GM11168 (cell line): ENCODE measurements around the gene FGFR4.

Source experiments
- in situ Hi-C: fragments of 300-500 bp; cut with MboI; formaldehyde crosslinking; loops from one replicate; pipeline ENCODE4 v1.12.0; 2022; ENCODE audit warnings: low sequenced_read_pairs; ENCODE audit not compliant: unreplicated experiment

FGFR4 gene

DNA sequence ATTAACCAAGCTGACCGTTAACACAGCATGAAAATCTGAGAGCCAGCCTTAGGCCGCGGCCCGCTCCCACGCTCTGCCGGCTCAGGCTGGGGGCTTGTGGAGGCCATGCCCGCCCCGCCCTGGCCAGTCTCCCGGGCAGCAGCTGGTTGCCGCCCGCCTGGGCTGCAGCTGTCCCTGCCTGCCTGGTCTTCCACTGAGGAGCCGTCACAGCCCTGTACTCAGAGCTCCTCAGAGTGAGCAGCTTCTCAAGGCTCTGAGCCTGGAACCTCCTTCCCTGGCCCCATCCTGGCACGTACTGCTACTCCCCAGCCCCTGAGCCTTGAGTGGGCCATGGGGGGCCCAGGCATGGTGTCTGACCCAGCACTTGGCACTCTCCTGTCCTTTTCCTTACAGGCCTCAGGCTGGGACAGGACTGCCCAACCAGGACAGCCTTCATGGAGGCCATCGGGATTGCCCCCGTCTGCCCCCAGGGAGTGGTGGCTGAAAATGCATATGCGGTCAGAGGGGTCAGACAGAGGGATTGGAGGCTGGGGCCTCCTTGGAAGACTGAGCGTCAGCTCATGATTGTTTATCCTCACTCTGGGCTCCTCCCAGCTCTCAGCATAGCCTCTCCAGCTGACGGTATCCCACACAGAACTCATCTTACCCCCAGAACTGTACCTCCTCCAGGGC lies 11.9 kb downstream of the FGFR4 start:
- in situ Hi-C loops = no loop called here

DNA sequence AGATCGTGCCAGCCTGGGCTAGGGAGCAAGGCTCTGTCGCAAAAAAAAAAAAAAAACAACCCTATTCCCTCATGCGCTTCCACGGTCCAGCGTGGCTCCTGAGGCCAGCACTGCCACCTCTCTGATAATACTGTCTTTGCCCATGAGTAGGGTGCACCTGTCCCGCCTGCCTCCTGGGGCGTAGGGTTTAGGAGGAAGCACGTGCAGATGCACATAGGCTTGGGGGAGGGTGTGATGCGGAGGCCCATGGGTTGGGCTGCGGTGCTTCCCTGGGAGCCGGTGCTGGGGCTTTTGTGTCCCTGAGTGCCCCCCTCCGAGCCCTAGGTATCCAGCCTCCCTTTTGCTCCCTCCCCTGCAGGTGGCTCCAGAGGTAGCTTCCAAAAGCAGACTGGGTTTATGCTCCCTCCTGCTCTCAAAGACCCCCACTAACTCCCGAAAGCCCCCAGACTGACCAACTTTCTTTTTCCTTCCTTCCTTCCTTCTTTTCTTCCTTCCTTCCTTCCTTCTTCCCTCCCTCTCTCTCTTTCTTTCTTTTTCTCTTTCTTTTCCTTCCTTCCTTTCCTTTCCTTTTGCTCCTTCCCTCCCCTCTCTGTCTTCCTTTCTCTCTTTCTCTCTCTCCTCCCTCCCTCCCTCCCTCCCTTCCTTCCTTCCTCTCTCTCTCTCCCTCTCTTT lies 12.8 kb downstream of the FGFR4 start:
- in situ Hi-C loops = no loop called here

DNA sequence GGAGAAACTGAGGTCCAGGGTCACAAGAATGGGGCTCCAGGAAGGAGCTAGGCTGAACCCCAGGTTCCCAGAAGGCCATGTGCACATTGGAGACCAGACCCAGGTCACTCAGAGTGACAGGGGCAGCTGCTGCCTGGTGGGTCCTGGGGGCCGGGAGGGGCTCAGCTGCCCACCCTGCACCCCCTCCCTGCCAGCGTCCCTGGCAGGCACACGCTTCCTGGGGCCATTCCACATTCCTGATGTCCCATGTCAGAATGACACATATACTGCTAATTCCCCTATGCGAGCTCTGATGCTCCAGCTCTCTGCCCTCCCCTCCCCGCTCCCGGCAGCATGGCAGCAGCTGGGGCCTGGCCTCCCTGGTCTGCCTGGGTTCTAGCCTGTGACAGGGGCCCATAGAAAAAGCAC lies 14.0 kb downstream of the FGFR4 start:
- in situ Hi-C loops = no loop called here

DNA sequence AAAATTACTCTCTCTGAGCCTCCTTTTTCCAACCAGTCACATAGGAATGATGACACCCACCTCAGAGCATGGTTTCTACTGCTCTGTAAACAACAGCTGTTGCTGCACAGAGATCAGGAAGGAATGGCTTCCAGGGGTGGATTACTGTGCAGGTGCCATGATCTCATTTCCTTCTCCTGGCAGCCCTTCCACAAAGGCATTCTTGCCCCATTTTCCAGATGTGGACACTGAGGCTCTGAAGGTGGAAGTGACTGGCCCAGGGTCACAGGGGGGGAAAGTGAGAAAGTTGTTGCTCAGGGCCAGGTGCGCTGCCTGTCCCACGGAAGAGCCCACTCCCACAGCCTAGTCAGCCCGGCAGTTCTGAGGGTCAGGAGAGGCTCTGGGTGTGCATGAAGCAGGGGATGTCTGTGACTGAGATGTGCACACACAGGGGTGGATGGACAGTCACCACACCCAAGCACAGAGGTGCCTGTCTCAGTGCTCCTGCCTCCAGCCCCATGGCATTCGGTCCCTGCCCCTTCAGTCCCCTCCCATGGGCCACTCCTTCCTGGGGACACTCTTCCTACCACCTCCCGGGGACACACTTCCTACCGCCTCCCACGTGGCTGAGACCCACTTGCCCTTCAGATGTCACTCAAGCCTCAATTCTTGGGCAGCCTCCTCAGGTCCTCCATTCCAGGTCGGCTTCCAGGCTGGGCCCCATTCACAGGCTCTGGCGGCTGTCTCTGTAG lies 17.0 kb downstream of the FGFR4 start:
- in situ Hi-C loops = no loop called here

DNA sequence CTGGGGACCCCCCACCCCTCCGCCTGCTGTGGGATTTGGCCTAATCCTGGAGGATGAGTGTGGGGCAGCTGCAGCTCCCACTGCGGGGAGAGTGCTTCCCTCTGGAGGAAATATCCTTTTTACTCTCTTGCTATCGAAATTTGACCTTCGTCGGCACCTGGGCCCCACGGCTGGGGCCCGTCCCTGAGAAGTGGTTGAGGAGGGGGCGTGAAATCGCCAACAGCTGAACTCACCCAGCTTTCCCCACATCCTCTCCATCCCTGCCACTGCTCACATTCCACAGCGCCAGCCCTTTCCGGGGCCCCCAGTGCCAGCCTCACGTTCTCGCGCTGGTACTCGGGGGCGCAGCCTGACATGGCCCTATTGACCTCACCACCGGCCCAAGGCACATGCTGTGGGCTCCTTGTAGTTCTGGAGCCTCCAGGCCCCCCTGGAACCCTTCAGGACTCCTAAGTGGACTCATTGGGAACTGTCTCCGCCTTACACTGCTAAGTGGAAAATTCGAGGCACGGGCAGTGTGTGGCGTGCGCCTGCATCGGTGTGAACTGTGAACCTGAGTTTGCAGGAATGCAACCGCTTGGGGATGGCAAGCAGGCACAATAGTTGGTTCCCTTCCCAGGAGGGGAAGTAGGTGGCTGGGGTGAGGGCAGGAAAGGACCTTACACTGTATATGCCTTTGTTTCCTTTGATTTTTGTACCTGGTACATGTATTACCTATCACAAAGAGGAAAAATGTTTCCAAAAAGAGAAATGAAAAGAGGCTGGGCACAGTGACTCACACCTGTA lies 19.2 kb downstream of the FGFR4 start:
- in situ Hi-C loops = no loop called here

DNA sequence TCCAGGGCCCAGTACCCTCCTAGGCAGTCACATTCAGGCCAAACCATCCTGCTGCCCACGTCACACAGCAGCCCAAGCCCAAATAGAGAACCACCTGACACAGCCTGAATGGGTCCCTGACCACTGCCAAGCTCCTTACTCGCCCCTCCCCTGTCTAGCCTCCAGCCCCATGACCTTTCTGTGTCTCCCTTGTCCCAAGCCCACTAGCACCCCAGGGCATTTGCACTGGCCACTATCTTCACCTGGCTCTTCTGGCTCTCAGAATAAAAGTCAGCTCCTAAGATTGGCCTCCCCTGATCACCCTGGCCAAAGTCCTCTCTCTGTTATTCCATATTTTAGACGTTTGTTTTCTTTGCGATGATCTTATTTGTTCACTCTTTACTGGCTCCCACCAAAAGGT lies 20.4 kb downstream of the FGFR4 start:
- in situ Hi-C loops = no loop called here

DNA sequence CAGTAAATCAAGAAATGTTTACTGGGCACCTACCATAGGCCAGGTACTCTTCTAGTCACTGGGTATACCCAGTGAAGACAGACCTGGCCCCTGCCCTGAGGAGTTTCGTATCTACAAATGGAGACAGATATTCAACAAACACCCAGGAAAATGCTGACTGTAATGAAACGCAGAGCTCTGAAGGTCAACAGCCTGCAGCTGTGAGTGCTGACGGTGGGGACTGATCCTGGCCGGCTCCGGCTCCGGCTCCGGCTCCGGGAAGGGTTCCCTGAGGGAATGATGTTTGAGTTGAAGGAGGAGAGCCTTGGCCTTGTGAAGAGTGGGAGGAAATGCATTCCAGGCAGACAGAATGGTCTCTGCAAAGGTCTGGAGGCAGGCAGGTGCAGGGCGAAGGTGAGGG lies 23.1 kb downstream of the FGFR4 start:
- in situ Hi-C loops = loop anchor here (10.0 kb wide), 1 partner anchor 125 kb away; no protein-coding TSS in a partner anchor

DNA sequence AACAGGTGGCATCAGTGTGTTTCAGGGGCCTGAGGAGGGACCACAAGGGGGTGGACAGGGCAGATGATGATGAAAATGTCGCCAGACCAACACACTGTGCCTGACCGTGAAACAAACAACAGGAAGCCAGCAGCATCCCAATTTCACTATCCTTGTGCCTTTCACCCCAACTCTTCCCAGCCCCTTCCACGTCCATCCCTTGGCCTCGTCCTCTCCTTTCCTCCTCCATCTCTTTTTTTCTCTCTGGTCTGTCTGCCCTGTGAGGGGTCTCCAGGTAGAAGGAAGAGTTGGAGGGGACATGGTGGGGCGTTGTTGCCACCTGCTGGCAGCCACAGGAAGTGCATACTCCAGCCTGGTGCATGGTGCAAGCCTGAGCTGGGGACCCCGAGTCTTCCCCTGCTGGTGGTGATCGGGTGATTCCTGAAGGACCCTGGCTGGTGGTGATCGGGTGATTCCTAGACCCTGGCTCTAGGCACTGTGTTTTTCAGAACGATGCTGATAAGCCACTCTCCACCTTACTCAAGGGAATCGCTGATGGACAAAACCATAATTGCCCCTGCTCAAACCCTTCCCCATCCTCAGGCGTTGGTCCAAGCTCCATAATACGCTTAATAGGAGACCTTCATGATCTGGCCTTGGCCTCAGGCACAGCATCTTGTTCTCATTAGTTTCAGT lies 25.1 kb downstream of the FGFR4 start:
- in situ Hi-C loops = loop anchor here (10.0 kb wide), 1 partner anchor 123 kb away; no protein-coding TSS in a partner anchor

DNA sequence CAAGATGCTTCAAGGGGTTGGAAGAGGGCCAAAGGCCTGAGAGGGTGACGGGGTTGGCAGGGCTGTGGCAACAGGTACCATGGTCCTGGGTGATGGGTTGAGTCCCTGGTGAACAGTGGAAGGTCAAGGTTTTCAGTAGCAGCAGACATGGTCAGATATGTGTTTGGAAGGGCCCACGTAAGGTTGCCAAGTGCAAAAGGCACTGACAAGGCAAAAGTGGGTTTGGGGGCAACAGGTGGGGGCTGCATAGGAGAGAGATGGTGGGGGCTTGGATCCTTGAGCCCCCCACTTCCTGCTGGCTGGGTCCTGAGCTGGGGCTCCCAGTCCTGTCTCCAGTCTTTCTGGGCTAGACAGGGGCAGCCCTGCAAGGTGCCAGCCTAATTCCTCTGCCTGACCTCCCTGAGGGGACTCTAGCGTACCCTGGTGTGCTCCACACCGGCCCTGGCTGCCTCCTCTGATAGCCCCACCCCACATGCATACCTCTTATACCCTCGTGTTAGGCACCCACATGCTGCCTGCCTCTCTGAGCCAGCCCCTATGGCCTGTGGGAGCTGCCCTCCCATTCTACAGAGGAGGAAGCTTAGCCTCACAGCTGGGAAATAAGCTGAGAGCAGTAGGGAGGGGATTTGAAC lies 26.0 kb downstream of the FGFR4 start:
- in situ Hi-C loops = loop anchor here (10.0 kb wide), 1 partner anchor 122 kb away; no protein-coding TSS in a partner anchor

DNA sequence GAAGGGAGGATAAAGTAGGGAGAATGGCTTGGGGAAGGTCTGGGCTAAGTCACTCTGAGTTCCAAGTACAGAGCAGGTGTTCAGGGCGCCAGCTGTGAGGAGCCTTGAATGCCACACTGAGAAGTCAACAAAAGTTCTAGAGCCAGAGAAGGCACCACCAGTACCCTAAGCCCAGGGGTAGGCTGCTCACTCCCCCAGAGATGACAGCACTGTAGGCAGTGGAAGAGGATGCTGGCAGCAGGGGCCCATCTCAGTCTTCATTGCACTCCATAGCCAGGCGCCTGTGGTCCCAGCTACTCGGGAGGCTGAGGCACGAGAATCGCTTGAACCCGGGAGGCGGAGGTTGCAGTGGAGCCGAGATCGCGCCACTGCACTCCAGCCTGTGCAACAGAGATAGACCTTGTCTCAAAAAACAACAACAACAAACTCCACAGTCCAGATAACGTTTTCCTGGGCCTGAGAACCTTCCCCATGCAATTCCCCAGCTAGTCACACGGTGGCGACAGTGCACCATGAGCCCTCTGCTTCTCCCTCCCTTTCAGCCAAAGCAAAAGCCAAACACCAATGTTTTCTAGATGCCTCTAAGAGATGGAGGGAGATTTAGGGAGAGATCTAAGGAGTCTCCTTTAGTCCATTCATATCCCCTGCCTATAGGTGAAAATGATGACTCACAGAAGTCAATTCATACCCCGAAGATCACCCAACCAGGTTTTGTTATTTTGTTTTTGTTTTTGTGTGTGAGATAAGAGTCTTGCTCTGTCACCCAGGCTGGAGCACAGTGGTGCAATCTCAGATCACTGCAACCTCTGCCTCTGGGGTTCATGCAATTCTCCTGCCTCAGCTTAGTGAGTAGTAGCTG lies 27.1 kb downstream of the FGFR4 start:
- in situ Hi-C loops = loop anchor here (10.0 kb wide), 1 partner anchor 121 kb away; no protein-coding TSS in a partner anchor

DNA sequence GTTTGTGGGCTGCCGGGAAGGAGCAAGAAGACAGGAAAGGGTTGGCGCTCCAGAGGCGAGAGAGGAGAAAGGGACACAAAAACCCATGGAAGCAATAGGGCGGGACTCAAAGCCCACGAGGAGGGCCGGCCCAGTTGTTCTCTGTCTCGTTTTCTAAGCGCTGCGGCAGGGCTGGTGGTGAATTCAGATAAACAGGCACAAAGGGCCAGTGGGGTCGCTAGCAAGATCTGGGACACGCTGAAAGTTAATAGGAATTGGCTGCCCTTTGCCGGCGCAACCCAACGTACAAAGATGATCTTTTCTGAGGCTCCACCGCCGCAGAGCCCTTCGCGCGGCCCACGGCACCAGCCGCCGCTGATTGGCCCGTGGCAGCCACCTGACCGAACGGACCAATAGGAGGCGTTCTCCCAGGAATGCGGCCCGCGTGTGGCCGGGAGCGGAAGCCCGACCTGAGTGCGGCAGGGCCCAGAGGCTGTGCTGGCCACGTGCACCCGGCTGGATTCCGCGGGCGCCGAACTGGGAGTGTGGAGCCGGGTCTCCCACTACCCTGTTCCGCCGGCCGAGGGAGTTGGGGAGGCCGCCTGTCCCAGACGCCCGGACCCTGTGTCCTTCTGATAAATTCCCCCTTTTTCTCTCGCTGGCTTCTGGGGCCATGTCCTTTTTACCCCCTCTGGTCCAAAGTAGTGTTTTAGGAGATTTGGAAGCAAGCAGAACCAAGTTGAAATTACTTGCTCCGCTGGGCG lies 30.1 kb downstream of the FGFR4 start:
- in situ Hi-C loops = loop anchor here (10.0 kb wide), 1 partner anchor 118 kb away; no protein-coding TSS in a partner anchor

DNA sequence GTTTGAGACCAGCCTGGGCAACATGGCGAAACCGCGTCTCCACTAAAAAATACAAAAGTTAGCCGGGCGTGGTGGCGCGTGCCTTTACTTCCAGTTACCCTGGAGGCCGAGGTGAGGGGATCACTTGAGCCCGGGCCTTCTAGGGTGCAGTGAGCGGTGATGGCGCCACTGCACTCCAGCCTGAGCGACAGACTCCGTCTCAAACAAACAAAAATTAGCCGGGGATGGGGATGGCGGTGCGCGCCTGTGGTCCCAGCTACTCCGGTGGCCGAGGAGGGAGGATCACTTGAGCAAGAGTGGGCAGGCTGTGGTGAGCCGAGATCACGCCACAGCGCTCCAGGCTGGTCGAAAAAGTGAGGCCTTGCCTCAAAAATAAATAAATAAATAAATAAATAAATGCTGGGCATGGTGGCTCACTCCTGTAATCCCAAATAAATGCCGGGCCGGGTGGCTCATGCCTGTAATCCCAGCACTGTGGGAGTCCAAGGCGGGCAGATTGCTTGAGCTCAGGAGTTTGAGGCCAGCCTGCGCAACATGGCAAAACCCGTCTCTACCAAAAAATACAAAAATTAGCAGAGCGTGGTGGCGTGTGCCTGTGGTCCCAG lies 30.8 kb downstream of the FGFR4 start:
- in situ Hi-C loops = loop anchor here (10.0 kb wide), 1 partner anchor 117 kb away; no protein-coding TSS in a partner anchor

DNA sequence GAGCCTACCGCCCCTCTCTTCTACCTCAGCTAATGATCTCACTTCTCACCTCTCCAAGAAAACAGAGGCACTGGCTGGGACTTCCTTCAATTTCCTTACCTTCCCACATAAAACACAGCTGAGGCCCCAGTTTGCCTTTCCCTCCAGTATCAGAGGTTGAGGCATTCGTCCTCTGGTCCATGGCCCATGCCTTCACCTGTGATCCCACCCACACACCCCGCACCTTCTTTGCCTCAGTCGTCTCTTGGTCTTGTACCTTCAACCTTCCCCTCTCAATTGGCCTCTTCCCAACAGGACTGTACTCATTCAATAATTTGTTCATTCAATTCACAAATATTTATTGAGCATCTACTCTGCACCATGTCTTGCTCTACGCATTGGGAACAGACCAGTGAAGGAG lies 35.9 kb downstream of the FGFR4 start:
- in situ Hi-C loops = no loop called here

DNA sequence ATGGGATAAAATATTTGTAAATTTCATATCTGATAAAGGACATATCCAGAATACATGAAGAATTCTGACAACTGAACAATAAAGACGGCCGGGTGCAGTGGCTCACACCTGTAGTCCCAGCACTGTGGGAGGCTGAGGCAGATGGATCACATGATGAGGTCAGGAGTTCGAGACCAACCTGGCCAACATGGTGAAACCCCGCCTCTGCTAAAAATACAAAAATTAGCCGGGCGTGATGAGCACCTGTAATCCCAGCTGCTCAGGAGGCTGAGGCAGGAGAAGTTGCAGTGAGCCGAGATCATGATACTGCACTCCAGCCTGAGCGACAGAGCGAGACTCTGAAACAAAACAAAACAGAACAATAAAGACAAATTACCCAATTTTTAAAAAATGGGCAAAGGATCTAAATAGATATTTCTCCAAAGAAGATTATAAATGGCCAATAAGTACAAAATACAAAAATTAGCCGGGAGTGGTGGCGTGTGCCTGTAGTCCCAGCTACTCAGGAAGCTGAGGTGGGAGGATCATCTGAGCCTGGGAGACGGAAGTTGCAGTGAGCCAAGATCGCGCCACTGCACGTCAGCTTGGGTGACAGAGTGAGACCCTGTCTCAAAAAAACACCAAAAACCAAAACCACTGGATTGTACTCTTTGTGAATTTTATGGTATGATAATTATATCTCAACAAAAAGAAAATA lies 37.2 kb downstream of the FGFR4 start:
- in situ Hi-C loops = no loop called here

DNA sequence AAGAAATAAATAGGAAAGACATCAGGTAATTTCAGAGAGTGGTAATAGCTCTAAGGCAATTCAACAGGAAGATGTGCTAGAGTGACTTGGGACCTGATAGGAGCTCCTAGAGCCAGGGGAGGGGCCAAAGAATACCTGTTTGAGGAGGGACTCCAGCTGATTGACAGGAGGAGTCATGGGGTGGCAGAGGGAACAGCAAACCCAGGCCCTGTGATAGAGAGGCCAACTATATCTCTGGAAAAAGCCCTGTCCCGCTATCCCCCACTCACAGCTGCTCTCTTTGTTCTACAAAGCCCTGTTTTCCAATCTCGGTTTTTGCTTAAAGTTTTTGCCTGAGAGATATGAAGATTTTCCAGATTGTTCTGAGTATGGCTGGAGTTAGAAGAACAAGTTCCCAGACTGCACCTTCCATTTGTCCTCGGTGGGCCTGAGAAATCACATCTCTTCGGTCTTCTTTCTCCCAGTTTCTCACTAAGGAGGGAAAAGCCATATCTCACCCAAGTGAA lies 37.8 kb downstream of the FGFR4 start:
- in situ Hi-C loops = no loop called here

DNA sequence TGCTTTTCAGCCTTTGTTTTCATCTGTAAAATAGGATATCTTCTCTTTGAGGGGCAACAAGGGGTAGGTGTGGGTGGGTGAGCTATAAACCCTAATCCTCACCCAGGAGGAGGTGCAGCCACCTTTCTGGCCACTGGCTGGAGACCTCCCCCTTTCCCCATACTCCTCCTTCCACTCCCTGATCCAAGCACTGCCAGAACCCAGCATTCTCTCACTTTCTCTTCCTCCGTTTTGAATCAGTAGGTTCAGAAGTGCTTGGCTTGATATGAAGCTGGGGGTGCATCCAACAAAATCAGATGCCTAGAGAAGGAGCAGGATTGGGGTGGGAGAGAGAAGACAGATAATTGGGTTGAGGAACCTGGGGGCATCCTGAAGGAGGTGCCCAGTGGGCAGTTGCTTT lies 40.1 kb downstream of the FGFR4 start:
- in situ Hi-C loops = no loop called here
